Activated naive CD8-positive, alpha-beta T cell treated with anti-CD3 and anti-CD28 coated beads, Interleukin-2, amount 50 U/mL, for 16 hours (primary cell): ENCODE data around the gene TRAIP.
A peak's percentile ranks its signal among the peaks of the same experiment; 100 is the strongest.
"Not testable (repeated sequence)": the region's sequence is repeated elsewhere in the genome, so short reads cannot be mapped to it uniquely, and the experiment has no call there.

Source experiments
- DNase-seq: peaks from one replicate; pipeline ENCODE4 v3.0.0-alpha.2; 2020; ENCODE audit warnings: low read depth, low spot score

Gene TRAIP

DNA sequence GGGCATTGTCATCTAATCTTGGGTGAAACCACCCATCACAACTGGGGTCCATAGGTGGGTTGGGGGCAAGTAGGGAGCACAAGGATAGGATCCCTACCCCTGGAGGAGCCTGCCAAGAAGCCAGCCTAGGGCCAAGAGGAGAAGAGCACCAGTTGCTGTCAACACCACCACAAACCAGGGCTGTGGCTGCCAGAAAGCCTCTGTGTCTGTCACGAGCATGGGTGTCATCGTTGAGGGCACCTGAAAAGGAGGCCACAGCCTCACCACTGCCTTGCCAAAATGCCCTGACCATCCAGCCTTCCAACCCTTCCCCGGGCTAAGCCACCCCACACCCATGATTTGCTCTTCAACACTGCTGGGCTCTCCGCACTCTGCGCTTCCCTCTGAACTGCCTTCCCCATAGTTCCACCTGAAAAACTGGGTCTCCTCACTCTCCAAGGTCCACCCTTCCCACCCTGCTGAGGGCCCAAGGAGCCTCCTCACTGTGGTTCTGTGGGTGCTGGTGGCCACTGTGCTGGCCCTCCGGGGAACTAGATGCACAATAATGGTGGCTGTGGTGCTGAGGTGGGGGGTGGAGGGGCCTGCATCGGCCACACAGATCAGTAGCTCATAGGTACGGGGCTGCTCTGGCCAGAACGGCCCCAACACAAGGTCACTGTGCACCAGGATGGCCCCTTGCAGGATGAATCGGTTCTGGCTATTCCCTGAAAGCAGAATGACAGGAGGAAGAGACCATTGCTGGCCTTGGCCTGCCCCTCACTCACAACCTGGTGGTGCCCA, 63.8 kb downstream of the TRAIP start:
- DNase-seq: no peak

GRCh38 chr3:49791571-49791970, 64.8 kb downstream of the TRAIP start:
- no peak for DNase-seq

DNA sequence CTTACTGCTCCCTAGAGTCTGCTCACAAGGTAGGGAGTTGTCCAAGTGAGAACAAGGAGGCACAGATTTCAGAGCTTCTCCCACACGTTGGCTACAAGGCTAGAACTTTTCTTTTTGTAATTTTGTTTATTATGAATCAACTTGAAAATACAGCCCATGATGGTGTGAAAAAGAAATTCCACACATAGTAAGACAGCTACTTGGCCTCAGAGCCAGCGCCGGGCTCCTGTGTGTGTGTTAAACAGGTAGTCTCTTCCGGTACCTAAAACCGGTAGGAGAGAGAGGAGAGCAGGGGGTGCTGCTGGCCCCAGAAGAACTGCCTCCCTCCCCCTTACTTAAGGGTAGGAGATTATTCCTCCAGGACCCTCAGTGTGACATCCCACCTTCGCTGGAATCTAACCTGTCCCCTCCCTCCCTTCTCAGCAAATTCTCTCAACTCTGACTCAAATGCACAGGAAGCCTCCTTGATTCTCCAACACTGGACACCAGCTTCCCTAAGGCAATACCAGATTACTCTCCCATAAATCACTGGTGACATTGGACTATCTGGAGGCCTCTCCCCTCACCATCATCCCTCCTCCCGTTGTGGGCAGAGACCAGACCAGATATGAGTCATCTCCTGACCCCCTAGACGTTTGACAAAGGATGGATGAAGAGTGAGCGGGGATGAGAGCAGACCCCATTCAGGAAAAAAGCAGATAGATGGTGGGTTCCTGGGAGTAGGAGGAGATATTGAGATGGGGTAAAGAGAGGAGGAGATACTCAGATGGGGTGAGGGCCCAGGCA, 65.5 kb downstream of the TRAIP start:
- no peak for DNase-seq

DNA sequence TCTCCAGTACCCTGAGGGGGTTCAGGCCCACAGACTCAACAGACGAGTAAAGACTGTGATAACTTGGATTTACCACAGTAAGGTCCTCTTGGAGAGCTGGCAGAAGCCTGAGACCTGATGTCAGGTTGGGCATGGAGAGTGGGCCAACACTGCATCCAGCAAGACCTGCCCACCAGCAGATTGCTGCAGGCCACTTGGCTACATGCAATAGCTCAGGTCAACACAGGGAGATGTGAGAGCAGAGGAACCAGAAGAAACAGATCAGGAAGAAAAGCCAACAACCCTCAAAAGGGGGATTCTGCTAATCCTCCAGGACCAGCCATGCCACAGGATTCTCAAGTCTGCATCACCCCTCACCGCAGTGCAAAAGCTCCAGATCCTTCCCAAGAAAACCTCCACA, 68.3 kb downstream of the TRAIP start:
- DNase-seq: no peak

DNA sequence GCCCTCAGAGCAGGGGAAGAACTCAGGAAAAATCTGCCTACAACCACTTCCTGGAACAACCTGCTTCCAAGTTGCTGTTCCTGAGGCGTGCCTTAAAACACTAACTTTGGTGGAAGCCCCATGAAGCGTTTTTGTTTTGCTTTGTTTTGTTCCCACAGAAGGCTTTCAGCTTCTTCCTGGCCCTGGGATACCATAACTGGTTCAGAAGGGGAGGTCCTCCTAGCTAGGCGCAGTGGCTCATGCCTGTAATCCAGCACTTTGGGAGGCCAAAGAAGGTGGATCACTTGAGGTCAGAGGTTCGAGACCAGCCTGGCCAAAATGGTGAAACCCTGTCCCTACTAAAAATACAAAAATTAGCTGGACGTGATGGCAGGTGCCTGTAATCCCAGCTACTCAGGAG, 68.8 kb downstream of the TRAIP start:
- no peak for DNase-seq

- DNase-seq: no peak
Observed at GRCh38 chr3:49787182-49787464, 69.2 kb downstream of the TRAIP start.

DNA sequence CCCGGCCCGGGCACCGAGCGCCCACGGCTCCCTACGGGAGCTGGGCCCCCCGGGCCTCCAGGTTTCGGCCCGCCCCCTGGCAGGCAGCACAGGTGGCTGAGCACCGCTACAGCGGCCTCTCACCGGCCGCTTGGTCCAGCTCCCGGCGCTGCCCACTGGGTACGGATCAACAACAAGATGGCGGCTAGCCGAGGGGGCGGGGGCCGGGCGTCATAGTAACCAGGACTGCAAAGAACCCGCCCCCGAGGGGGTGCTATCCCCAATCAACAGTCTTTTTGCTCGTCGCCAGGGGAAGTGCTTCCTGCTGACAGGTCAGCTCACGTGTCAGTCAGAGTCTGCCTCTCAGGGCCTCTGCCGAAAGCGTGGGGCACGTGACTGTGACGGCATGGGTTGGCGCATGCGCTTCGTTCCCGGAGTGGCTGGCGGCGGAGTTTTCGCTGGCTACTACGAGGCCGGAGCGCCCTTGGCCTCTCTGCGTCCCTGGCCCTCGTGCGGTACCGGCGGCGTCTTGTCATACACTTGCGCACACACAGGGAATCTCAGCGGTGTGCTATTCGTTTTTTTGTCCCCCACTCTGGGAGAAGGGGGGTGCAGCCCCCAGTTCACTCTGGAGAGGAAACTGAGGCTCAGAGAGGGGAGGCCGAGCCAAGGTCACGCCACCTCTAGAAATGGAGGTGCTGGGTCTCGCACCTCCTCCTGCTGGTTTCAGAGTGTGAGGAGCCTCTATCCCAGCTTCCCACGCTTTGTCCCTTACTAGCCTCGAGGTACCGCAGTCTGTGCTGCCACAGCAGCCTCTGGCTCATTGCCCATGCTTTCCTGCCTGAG, 69.8 kb downstream of the TRAIP start, which contains the start of gene IP6K1:
TSS of gene IP6K1 (minus strand) at position 186 of the 825 bp plus-strand sequence. CDS start 38,502 bp downstream, outside the sequence.
- peak; percentile 99 for DNase-seq

DNA sequence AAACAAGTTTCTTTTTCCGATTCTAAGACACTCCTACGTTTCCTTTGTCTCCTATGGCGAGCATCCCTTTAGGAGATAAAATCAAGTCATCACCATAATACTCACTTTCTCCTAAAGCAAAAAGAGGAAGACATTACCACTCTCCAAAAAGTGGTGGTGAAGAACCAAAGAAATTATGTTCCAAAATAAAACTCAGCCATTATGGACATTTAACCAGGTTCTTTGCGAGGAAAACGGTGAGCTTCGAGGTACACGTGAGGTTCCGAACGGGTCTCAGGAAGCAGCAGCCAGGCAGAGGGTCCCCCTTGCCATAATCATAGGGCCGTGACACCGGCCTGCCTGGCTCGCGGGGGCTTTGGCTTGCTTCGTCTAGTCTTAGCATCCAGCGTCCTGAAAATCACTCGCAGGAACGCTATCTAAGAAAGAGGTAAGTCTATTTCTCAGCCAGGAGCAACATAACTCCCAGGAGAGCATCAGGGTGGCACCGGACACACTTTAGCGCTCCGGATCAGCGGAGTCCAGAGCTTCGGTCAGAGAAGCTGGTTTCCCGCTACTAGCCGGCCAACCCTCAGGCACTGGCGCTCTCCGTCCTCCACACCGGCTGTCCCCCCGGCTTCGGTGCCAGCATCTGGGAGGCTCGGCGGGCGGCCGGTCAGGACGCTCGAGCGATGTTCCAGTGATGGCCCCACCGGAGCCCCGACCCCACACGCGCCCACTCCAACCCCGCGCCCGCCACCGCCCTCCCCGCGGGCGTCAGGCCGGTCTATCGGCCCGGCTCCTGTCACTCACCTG, 70.6 kb downstream of the TRAIP start:
- DNase-seq: no peak

DNA sequence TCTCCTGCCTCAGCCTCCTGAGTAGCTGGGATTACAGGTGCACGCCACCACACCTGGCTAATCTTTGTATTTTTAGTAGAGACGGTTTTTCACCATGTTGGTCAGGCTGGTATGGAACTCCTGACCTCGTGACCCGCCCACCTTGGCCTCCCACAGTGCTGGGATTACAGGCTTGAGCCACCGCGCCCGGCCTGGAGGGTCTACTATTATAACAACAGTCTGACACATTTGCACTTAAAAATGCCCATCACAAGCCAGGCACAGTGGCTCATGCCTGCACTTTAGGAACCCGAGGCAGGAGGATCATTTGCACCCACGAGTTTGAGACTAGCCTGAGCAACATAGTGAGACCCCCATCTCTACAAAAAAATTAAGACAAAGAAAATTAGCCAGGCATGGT, 74.1 kb downstream of the TRAIP start:
- not testable (repeated sequence) for DNase-seq

DNA sequence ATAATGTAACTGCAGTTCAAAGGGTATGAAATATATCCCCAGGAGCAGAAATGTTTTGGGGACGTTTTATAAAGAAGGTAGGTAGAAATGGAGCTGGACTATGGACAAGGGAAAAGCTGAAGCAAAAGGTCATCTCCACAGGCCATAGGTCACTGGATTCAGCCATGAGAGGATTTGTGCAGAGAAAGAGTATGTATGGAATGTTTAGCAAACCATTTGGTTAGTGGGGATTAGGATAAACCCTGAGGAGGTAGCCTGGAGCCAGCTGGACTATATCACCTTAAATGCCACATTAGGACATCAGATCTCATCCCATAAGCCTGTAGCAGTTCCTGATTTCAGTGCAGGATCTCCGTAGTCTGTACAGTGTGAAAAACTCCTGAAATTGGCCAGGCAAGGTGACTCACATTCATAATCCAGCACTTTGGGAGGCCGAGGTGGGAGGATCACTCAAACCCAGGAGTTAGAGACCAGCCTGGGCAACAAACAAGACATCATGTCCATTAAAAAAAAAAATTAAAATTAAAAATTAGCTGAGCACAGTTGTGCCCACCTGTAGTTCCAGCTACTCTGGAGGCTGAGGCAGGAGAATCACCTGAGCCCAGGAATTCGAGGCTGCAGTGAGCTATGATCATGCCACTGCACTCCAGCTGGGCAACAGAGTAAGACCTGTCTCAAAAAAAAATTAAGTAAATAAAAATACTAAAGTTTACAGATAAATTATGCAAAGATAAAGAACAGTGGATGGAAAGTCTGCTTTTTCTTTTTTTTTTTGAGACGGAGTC, 74.8 kb downstream of the TRAIP start:
- DNase-seq: no peak

DNA sequence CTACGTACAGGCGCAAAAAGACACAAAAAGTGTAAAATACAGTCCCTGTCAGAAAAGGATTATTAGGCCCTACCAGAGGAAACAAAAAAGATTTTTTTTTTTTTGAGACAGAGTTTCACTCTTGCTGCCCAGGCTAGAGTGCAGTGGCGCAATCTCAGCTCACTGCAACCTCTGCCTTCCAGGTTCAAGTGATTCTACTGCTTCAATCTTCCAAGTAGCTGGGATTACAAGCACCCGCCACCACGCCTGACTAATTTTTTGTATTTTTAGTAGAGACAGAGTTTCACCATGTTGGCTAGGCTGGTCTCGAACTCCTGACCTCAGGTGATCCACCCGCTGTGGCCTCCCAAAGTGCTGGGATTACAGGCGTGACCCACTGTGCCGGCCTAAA, 75.4 kb downstream of the TRAIP start:
- DNase-seq: not testable (repeated sequence)

GRCh38 chr3:49780080-49780974, 76.0 kb downstream of the TRAIP start:
- no peak for DNase-seq

- no peak for DNase-seq
Observed at GRCh38 chr3:49779358-49780079, 76.8 kb downstream of the TRAIP start.
